Measurements from ENCODE around the gene SEPTIN11.
"Not testable (repeated sequence)": the region's sequence is repeated elsewhere in the genome, so short reads cannot be mapped to it uniquely, and the experiment has no call there.

The SEPTIN11 gene

GRCh38 chr4:76952656-76953582 is 3.4 kb downstream of the SEPTIN11 start:
- no peak for DNase-seq

GRCh38 chr4:76953956-76954355 is 4.4 kb downstream of the SEPTIN11 start:
- DNase-seq, result no peak

GRCh38 chr4:76954489-76954888 is 4.9 kb downstream of the SEPTIN11 start:
- no peak for DNase-seq

- DNase-seq, result no peak
Measured at GRCh38 chr4:76955182-76955581, 5.6 kb downstream of the SEPTIN11 start.

GRCh38 chr4:76957004-76957738 is 7.6 kb downstream of the SEPTIN11 start:
- no peak for DNase-seq

- no peak for DNase-seq
Measured at GRCh38 chr4:76958891-76959290, 9.3 kb downstream of the SEPTIN11 start.

- DNase-seq, result no peak
Measured at GRCh38 chr4:76960014-76960413, 10.5 kb downstream of the SEPTIN11 start.

- no peak for DNase-seq
Measured at GRCh38 chr4:76962406-76963130, 13.0 kb downstream of the SEPTIN11 start.

- DNase-seq, result no peak
Measured at GRCh38 chr4:76963131-76963750, 13.7 kb downstream of the SEPTIN11 start.

- DNase-seq, result not testable (repeated sequence)
Measured at GRCh38 chr4:76963927-76964326, 14.4 kb downstream of the SEPTIN11 start.

GRCh38 chr4:76964769-76965168 is 15.2 kb downstream of the SEPTIN11 start:
- no peak for DNase-seq

- DNase-seq, result no peak
Measured at GRCh38 chr4:76965866-76966579, 16.5 kb downstream of the SEPTIN11 start.

- DNase-seq, result no peak
Measured at GRCh38 chr4:76968937-76969336, 19.4 kb downstream of the SEPTIN11 start.

GRCh38 chr4:76969495-76969894 is 19.9 kb downstream of the SEPTIN11 start:
- no peak for DNase-seq

GRCh38 chr4:76969941-76970529 is 20.5 kb downstream of the SEPTIN11 start:
- no peak for DNase-seq

GRCh38 chr4:76972306-76972705 is 22.8 kb downstream of the SEPTIN11 start:
- DNase-seq, result no peak

- DNase-seq, result no peak
Measured at GRCh38 chr4:76974150-76974549, 24.6 kb downstream of the SEPTIN11 start.

- DNase-seq, result no peak
Measured at GRCh38 chr4:76977113-76977512, 27.6 kb downstream of the SEPTIN11 start.

GRCh38 chr4:76977736-76978350 is 28.3 kb downstream of the SEPTIN11 start:
- DNase-seq, result no peak

- no peak for DNase-seq
Measured at GRCh38 chr4:76979236-76979635, 29.7 kb downstream of the SEPTIN11 start.

GRCh38 chr4:76980261-76980660 is 30.7 kb downstream of the SEPTIN11 start:
- DNase-seq, result no peak

Data from COR-L47 (cell line).